ENCODE measurements around the gene SLC25A23.
A peak's percentile ranks its signal among the peaks of the same experiment; 100 is the strongest.
"Not testable (repeated sequence)": the region's sequence is repeated elsewhere in the genome, so short reads cannot be mapped to it uniquely, and the experiment has no call there.

The SLC25A23 gene

DNA sequence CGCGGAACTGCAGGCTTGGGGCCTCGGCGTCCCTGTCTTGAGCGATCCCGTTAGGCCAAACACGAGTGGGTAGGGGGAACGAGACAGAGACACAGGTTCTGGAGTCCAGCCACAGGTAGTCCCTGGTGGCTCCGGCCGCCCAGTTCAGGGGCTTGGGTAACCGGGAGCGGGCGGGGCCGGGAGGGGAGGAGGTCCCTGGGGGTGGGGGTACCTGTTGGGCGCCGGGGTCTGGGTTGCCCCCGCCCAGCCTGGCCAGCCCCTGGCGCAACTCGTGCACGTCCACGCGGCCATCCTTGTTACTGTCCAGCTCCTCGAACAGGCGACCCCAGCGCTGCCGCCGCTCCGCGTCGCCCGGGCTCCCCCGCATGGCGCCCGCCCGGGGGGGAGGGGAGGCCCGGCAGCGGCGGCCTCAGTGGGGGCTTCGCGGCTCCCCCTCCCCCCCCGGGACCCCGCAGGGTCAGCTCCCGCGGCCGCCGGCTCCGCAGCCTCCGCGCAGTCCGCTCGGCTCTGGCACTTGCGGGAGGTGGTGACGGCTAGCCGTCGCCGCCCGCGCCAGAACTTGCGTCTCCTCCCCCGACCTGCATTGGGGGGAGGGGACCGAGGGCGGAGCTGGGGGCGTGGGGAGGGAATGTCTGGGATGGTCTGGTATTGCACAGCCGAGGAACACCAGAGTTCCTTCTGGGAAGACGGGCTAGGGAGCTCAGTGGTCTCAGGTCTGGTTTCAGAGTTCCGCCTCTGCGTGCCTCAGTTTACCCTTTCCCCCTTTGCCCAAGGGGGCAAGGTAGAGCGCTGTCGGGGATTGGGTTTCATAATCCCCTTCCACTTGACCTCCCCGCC lies at the start of gene SLC25A23:
Gene SLC25A23 (minus strand): TSS at position 531 of the 837 bp plus-strand sequence. CDS start 164 bp downstream, at position 367.
- peak; percentile 31 for DNase-seq

- DNase-seq, result not testable (repeated sequence)
Observed at GRCh38 chr19:6508028-6508771, 48.6 kb upstream of the SLC25A23 start.

DNA sequence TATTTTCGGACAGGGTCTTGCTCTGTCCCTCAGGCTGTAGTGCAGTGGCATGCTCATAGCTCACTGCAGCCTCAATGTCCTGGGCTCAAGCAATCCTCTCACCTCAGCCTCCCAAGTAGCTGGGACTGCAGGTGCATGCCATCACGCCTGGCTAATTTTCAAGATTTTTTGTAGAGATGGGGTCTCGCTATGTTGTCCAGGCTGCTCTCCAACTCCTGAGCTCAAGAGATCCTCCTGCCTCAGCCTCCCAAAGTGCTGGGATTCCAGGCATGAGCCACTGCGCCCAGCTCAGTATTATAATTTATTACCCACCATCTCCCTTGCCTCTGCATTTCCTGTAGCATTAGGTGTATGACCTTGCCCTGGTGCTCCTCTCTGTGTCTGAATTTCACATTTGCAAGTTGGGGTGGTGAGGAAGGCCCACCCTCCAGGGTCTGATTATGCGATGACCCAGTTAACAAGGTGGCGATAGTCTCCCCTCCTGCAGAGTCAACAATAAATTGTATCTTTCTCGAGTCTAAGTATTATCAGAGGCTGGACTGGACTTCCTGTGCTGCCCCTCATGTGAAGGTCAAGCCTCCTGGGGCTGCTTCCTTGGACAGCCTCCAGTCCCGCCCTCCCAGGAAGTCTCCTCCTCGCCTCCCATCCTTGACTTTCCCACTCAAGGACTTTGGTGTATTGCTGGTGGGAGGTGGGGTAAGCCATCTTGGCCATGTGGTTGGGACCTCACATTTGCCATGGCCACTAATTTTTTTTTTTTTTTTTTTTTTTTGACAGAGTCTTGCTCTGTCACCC lies 44.0 kb upstream of the SLC25A23 start:
- DNase-seq, result no peak

- DNase-seq, result no peak
Observed at GRCh38 chr19:6501740-6502648, 42.4 kb upstream of the SLC25A23 start, which contains the start of gene TUBB4A. Gene TUBB4A, minus strand, starts transcription at chr19:6502309. Its CDS starts 97 bp downstream, at chr19:6502212.

GRCh38 chr19:6500837-6501739 lies 41.5 kb upstream of the SLC25A23 start:
- no peak for DNase-seq

DNA sequence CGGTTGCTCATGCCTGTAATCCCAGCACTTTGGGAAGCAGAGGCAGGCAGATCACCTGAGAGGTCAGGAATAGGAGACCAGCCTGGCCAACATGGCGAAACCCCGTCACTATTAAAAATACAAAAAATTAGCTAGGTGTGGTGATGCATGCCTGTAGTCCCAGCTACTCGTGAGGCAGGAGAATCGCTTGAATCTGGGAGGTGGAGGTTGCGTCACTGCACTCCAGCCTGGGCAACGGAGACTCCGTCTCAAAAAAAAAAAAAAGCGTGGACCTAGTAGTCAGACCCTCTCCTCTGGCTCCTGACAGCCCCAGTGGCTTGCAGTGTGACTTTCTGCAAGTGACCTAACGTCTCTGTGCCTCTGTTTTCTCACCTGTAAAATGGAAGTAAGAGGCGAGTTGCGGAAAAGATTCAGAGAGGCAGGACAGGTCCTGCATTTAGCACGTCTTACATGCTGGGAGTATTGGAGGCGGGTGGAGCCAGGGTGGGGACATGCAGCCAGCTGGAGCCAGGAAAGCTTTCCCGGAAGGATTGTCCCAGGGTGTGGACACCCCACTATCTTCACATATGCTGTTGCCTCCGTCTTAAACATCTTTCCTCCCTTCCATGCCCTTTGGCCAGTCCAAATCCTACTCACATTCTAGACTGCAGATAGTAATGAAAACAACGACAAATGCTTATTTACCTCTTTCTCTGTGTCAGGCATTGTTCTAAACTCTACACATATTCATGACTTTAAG lies 39.6 kb upstream of the SLC25A23 start:
- no peak for DNase-seq

DNA sequence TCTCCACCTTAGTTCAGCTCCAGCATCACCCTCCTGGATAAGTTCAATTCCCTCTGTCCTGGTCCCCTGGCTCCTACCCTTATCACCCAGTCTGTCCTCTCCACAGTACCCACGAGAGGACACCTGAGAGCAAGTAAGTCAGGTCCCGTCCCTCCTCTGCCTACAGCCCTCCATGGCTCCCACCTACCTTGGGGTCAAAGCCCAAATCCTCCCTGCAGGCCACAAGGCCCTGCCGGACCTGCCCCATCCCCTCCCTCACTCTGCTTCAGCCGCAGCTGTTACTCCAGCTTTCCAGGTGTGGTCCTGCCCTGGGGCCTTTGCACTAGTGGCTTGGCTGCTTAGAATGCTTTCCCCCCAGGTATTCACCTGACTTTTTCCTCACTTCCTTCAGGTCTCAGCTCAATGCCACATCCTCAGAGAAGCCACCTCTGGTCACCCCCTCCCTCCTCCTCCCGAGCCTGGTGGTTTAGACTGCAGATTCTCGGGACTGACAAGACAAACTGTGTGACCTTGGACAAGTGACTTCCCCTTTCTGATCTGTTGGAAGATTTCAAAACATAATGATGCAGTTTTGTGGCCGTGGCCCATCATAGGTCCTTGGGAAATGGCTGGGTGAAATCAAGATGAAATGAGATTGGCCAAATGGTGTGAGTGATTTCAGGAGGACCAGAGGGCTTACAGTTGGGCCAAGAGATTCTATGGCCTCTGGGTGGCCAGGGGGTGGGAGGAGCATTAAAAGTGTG lies 38.9 kb upstream of the SLC25A23 start:
- DNase-seq, result no peak

DNA sequence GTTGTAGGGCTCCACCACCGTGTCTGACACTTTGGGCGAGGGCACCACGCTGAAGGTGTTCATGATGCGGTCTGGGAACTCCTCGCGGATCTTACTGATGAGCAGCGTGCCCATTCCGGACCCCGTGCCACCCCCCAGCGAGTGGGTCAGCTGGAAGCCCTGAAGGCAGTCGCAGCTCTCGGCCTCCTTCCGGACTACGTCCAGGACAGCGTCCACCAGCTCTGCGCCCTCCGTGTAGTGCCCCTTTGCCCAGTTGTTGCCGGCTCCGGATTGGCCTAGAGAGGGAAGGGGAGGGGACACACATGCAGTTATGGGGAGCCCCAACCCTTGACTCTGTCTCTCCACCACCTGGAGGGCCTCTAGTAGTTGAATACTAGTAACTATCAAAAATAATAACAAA lies 36.4 kb upstream of the SLC25A23 start:
- DNase-seq, result no peak

GRCh38 chr19:6494438-6495036 lies 34.9 kb upstream of the SLC25A23 start:
- no peak for DNase-seq

- no peak for DNase-seq
Observed at GRCh38 chr19:6491802-6492592, 32.4 kb upstream of the SLC25A23 start.

GRCh38 chr19:6490134-6490533 lies 30.5 kb upstream of the SLC25A23 start:
- no peak for DNase-seq

DNA sequence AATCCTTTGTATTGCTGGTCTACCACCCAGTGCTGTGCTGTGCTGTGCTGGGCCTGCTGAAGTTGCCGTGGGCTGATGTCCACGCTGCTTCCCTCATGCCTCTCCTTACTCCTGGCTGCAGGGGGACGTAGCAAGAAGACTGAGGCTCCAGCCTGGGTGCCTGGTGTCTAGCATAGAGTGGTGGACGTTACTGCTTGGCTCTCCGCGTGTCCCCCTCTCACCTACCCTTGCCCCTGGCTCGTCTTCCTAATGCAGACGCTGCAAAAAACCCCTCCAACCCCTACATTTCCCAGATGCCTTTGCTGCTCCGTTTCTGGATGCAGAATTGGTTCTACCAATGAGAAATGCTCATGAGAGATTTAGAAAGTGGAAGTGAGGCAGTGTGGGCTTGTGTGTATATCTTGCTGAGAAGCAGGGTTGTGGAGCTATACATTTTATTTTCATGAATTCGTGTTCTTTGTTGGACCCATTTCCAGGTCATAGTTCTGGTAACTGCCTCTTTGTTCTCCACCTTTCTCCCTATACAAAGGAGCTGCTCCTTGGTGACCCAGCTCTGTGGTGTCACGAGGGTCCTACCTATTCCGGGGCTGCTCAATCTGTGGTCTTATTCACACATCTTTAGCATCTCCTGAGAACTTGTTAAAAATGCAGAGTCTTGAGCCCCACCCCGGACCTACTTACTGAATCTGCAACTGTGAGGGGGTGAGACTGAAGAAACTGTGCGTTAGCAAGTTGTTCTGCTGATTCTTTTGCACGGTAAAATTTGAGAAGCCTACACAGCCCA lies 29.9 kb upstream of the SLC25A23 start:
- DNase-seq, result no peak

GRCh38 chr19:6484831-6485230 lies 25.2 kb upstream of the SLC25A23 start:
- DNase-seq, result no peak

GRCh38 chr19:6484230-6484629 lies 24.6 kb upstream of the SLC25A23 start:
- DNase-seq, result no peak

- no peak for DNase-seq
Observed at GRCh38 chr19:6483235-6483634, 23.6 kb upstream of the SLC25A23 start.

DNA sequence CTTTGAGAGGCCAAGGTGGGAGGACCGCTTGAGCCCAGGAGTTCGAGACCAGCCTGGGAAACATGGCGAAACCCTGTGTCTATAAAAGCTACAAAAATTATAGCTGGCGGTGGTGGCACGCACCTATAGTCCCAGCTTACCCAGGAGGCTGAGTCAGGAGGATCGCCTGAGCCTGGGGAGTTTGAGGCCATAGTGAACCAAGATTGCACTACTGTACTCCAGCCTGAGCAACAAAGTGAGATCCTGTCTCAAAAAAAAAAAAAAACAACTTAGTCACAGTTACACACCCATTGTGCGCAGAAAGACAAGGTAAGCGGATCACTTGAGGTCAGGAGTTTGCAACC lies 22.7 kb upstream of the SLC25A23 start:
- DNase-seq, result no peak

GRCh38 chr19:6481541-6482342 lies 22.1 kb upstream of the SLC25A23 start, which contains the start of gene DENND1C:
Gene DENND1C, minus strand, starts transcription at chr19:6481787. Its CDS starts 92 bp downstream, at chr19:6481695.
- no peak for DNase-seq

All from NCI-H1105 treated with DMSO at 0.1 percent for 48 hours (cell line).